ENCODE data around the gene MIEN1.

DNA sequence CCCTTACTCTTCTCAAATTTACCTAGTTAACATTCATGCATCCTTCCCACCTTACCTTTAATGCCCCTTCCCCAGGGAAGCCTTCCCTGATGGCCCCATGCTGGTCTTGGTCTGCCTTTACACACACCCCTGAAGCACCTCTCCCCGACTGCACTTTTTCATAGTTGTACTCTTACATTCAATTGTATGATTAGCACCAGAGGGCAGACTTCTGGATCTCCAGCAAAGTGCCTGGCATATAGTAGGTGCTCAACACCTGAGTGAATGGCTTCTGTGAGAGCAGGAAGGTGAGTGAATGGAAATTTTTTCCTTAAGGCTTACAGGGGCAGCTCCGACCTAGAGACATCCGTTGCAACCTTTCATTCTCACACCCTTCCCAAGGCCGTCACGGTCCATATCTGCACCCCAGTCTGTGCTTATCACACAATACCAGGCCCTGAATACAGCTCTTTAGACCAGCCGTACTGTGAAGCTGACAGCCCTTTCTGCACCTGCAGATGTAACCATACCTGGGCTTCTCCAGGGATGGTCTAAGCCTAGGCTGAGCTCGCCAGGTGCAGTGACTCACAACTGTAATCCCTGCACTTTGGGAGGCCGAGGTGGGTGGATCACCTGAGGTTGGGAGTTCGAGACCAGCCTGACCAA lies 46.9 kb downstream of the MIEN1 start:
- TF ChIP-seq, protein P1, sequence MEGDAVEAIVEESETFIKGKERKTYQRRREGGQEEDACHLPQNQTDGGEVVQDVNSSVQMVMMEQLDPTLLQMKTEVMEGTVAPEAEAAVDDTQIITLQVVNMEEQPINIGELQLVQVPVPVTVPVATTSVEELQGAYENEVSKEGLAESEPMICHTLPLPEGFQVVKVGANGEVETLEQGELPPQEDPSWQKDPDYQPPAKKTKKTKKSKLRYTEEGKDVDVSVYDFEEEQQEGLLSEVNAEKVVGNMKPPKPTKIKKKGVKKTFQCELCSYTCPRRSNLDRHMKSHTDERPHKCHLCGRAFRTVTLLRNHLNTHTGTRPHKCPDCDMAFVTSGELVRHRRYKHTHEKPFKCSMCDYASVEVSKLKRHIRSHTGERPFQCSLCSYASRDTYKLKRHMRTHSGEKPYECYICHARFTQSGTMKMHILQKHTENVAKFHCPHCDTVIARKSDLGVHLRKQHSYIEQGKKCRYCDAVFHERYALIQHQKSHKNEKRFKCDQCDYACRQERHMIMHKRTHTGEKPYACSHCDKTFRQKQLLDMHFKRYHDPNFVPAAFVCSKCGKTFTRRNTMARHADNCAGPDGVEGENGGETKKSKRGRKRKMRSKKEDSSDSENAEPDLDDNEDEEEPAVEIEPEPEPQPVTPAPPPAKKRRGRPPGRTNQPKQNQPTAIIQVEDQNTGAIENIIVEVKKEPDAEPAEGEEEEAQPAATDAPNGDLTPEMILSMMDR (IDR thresholded peaks at IDR 0.05) = no peak
- no peak for TF ChIP-seq EZH2phosphoT487 (IDR thresholded peaks at IDR 0.05)

All from neural progenitor cell (in vitro differentiated cells).